ENCODE measurements around the gene CNTNAP2. TPM values are rescaled to one million over a fixed set of nuclear protein-coding genes. Genes with fewer than 3 reads are reported as not detected.

The CNTNAP2 gene
- total RNA-seq, 1 donor from 2014 or later: 5.4 TPM

DNA sequence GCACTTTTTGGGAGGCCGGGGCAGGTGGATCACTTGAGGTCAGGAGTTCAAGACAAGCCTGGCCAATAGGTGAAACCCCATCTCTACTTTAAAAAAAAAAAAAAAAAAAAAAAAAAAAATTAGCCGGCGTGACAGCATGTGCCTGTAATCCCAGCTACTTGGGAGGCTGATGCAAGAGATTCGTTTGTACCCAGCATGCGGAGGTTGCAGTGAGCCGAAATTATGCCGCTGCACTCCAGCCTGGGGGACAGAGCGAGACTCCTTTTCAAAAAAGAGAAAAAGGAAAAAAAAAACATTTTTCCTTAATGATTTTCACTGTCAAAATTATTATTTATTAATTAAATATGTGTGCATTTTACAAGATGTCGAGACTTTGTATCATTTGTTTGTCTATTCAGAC, 253.6 kb downstream of the CNTNAP2 start:
- H3K27ac Mint-ChIP-seq (ENCODE audit: unreplicated experiment): no peak overlapping the region
- H3K4me3 Mint-ChIP-seq (ENCODE audit: unreplicated experiment): no peak overlapping the region
- peaks cover 2% of the 10 kb centered on the region for H3K27me3 Mint-ChIP-seq (ENCODE audit: unreplicated experiment)
- no peaks in the 10 kb centered on the region for H3K36me3 Mint-ChIP-seq (ENCODE audit: low read depth, unreplicated experiment)
- no peaks in the 10 kb centered on the region for H3K4me1 Mint-ChIP-seq (ENCODE audit: unreplicated experiment)
- TF ChIP-seq, protein P1, sequence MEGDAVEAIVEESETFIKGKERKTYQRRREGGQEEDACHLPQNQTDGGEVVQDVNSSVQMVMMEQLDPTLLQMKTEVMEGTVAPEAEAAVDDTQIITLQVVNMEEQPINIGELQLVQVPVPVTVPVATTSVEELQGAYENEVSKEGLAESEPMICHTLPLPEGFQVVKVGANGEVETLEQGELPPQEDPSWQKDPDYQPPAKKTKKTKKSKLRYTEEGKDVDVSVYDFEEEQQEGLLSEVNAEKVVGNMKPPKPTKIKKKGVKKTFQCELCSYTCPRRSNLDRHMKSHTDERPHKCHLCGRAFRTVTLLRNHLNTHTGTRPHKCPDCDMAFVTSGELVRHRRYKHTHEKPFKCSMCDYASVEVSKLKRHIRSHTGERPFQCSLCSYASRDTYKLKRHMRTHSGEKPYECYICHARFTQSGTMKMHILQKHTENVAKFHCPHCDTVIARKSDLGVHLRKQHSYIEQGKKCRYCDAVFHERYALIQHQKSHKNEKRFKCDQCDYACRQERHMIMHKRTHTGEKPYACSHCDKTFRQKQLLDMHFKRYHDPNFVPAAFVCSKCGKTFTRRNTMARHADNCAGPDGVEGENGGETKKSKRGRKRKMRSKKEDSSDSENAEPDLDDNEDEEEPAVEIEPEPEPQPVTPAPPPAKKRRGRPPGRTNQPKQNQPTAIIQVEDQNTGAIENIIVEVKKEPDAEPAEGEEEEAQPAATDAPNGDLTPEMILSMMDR (IDR thresholded peaks at IDR 0.05; ENCODE audit: unreplicated experiment): no peak
- peaks cover 8% of the 10 kb centered on the region for H3K9me3 Mint-ChIP-seq (ENCODE audit: unreplicated experiment)
- DNase-seq (ENCODE audit: low spot score): no peak

- Mint-ChIP-seq H3K4me3 (ENCODE audit: unreplicated experiment) (no peak overlapping the region), H3K36me3 (ENCODE audit: low read depth, unreplicated experiment) (no peaks in the 10 kb centered on the region), H3K9me3 (ENCODE audit: unreplicated experiment) (peaks cover 21% of the 10 kb centered on the region), H3K27me3 (ENCODE audit: unreplicated experiment) (peaks cover 2% of the 10 kb centered on the region), H3K4me1 (ENCODE audit: unreplicated experiment) (no peaks in the 10 kb centered on the region), H3K27ac (ENCODE audit: unreplicated experiment) (no peak overlapping the region)
- no peak for DNase-seq (ENCODE audit: low spot score)
- TF ChIP-seq, protein P1 (IDR thresholded peaks at IDR 0.05; ENCODE audit: unreplicated experiment): no peak
Observed at GRCh38 chr7:146375170-146375569, 258.6 kb downstream of the CNTNAP2 start.

DNA sequence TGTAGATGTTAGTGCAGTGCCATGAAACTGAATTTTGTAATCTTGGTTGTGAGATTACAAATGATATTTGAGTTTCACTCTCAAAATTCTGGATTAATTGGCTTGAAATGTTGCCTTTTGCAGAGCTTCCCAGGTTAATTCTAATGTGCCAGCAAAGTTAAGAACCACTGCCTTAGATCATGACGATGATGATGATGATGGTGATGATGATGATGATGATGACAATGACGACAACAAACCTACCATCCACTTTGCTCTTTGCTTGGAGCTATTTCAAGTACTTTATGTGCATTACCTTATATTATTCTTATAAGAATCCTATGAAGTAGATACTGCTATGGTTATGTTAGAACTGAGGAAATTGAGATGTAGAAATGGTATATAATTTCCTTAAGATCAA, 261.6 kb downstream of the CNTNAP2 start:
- Mint-ChIP-seq H3K36me3 (ENCODE audit: low read depth, unreplicated experiment) (no peaks in the 10 kb centered on the region), H3K9me3 (ENCODE audit: unreplicated experiment) (peaks cover 20% of the 10 kb centered on the region)

GRCh38 chr7:146387140-146387539, 270.5 kb downstream of the CNTNAP2 start:
- H3K9me3 Mint-ChIP-seq (ENCODE audit: unreplicated experiment): peaks cover 9% of the 10 kb centered on the region
- no peak overlapping the region for H3K4me3 Mint-ChIP-seq (ENCODE audit: unreplicated experiment)
- TF ChIP-seq, protein P1 (IDR thresholded peaks at IDR 0.05; ENCODE audit: unreplicated experiment): no peak
- H3K27ac Mint-ChIP-seq (ENCODE audit: unreplicated experiment): no peak overlapping the region
- DNase-seq (ENCODE audit: low spot score): no peak
- H3K27me3 Mint-ChIP-seq (ENCODE audit: unreplicated experiment): no peaks in the 10 kb centered on the region
- H3K36me3 Mint-ChIP-seq (ENCODE audit: low read depth, unreplicated experiment): no peaks in the 10 kb centered on the region
- H3K4me1 Mint-ChIP-seq (ENCODE audit: unreplicated experiment): no peaks in the 10 kb centered on the region

More for the DNA sequence above, 261.6 kb downstream of the CNTNAP2 start:
- Mint-ChIP-seq H3K4me1 (ENCODE audit: unreplicated experiment) (no peaks in the 10 kb centered on the region), H3K27ac (ENCODE audit: unreplicated experiment) (no peak overlapping the region), H3K27me3 (ENCODE audit: unreplicated experiment) (peaks cover 3% of the 10 kb centered on the region), H3K4me3 (ENCODE audit: unreplicated experiment) (no peak overlapping the region)
- TF ChIP-seq, protein P1 (IDR thresholded peaks at IDR 0.05; ENCODE audit: unreplicated experiment): no peak
- DNase-seq (ENCODE audit: low spot score): no peak

- no peaks in the 10 kb centered on the region for H3K4me1 Mint-ChIP-seq (ENCODE audit: unreplicated experiment)
- H3K4me3 Mint-ChIP-seq (ENCODE audit: unreplicated experiment): no peak overlapping the region
- H3K27ac Mint-ChIP-seq (ENCODE audit: unreplicated experiment): no peak overlapping the region
- TF ChIP-seq, protein P1 (IDR thresholded peaks at IDR 0.05; ENCODE audit: unreplicated experiment): no peak
- DNase-seq (ENCODE audit: low spot score): no peak
- H3K9me3 Mint-ChIP-seq (ENCODE audit: unreplicated experiment): peaks cover 8% of the 10 kb centered on the region
- no peaks in the 10 kb centered on the region for H3K27me3 Mint-ChIP-seq (ENCODE audit: unreplicated experiment)
- H3K36me3 Mint-ChIP-seq (ENCODE audit: low read depth, unreplicated experiment): no peaks in the 10 kb centered on the region
Observed at GRCh38 chr7:146388928-146389327, 272.3 kb downstream of the CNTNAP2 start.
